GM19238 (cell line): Measurements from ENCODE around the gene PRR4.

Experiments used
- DNase-seq: peaks from one replicate; pipeline ENCODE4 v3.0.0; 2011; ENCODE audit warnings: low spot score; ENCODE audit not compliant: insufficient read length

Gene PRR4

DNA sequence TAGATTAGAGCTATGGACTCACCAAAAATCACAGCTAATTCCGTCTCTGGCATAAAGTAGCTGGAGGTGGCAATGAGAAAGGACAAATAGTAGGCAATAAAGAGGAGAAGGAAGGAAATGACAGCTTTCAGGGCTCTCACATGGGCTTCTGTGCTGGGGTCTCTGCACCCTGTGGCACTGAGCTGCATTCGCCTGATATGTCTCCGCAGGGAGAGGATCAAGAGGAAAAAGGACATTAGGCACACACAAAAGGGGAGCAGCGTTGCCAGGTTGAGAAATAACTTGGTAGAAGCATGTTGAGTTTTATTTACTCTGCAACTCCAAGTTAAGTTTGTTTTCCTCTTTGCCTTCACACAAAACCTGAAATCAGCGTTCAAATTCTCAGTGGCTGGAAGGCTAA is 47.5 kb downstream of the PRR4 start:
- DNase-seq: no peak
